Heart left ventricle (tissue), 16 donors: Measurements from ENCODE around the gene KRT73. TPM values are rescaled to one million over a fixed set of nuclear protein-coding genes. Genes with fewer than 3 reads are reported as not detected.

Experiments
- ATAC-seq, 4 donors: fragments of 200-7000 bp; cut with Tn5 transposase; one replicate each; pipeline ENCODE4 v1.9.1; 2020 to 2022; ENCODE audit warnings: moderate library complexity in 4 of 4, mild to moderate bottlenecking in 3 of 4, moderate number of reproducible peaks in 1 of 4
- DNase-seq, 5 donors: peaks; one replicate each; pipeline ENCODE4 v3.0.0-alpha.2; 2020
- H3K27ac ChIP-seq, 12 donors: fragments of 200-600 bp; sonication (generic) in 4 of 12; one replicate each; pipeline versions ENCODE4 v1.5.0 to v1.8.0; 2016 to 2022; ENCODE audit warnings: mild to moderate bottlenecking in 2 of 12
- H3K27me3 ChIP-seq, 9 donors: fragments of 200-600 bp; sonication (generic) in 2 of 9; one replicate each; pipeline versions ENCODE4 v1.5.1 to v1.8.0; 2016 to 2022; ENCODE audit warnings: mild to moderate bottlenecking in 3 of 9
- H3K36me3 ChIP-seq, 9 donors: fragments of 200-600 bp; sonication (generic) in 2 of 9; one replicate each; pipeline versions ENCODE4 v1.5.0 to v1.8.0; 2018 to 2022; ENCODE audit warnings: mild to moderate bottlenecking in 2 of 9
- H3K4me1 ChIP-seq, 12 donors: fragments of 200-600 bp; sonication (generic) in 4 of 12; one replicate each; pipeline versions ENCODE4 v1.5.0 to v1.8.0; 2016 to 2022; ENCODE audit warnings: mild to moderate bottlenecking in 3 of 12
- H3K4me3 ChIP-seq, 12 donors: fragments of 200-600 bp; sonication (generic) in 4 of 12; one replicate each; pipeline versions ENCODE4 v1.5.0 to v1.8.0; 2017 to 2022; ENCODE audit warnings: mild to moderate bottlenecking in 9 of 12, moderate library complexity in 4 of 12
- H3K9me3 ChIP-seq, 12 donors: fragments of 200-600 bp; sonication (generic) in 4 of 12; one replicate each; pipeline versions ENCODE4 v1.5.0 to v1.8.0; 2016 to 2022; ENCODE audit warnings: mild to moderate bottlenecking in 1 of 12
- POLR2A ChIP-seq, 2 donors: fragments of 450-650 bp; IDR thresholded peaks; one replicate each; pipeline ENCODE4 v1.6.1; 2017; ENCODE audit warnings: antibody characterized with exemption in 2 of 2, mild to moderate bottlenecking in 2 of 2, moderate library complexity in 2 of 2
- WGBS, 4 donors: extraction: QIAGEN DNeasy Blood & Tissue Kit in 2 of 4; methylation state at CpG; one replicate each; pipeline versions ENCODE4 v1.1.5 to v1.1.7; 2013 to 2018; 5-methylcytosine and 5-hydroxymethylcytosine counted together
- intact Hi-C, 10 donors: fragments of 100-400 bp; cut with DNase I; formaldehyde crosslinking; loops; one replicate each; pipeline versions ENCODE4 v1.11.1 to v1.14.2; 2022
- polyA plus RNA-seq, 2 donors: library from polyadenylated mRNA; stranded (reverse); fragments of 200-250 nt; gene quantifications; one replicate each; pipeline ENCODE4 v1.2.3, GENCODE V29; 2013
- total RNA-seq, 9 donors: library from RNA; depleted of rRNA in 2 of 9; stranded (reverse); fragments of >200 nt in 2 of 9; fragmentation: NEBNext Ultra II Directional in 3 of 9; extraction: Animal tissue kit (Norgen Biotek cat#: 25700) in 3 of 9; gene quantifications; one replicate each; pipeline versions ENCODE4 v1.1.0 to v1.2.4, GENCODE V29; 2016 to 2023
- TF ChIP-seq, protein P1 (sequence below), 12 donors: fragments of 200-600 bp; sonication (generic) in 4 of 12; IDR thresholded peaks; one replicate each; pipeline versions ENCODE4 v1.5.0 to v1.8.0; 2018 to 2022; ENCODE audit warnings: antibody characterized with exemption in 12 of 12, mild to moderate bottlenecking in 5 of 12
- donor health status: ischemic (EF 13 %, LVEDD 7.1; RV severe dilation, severe dysfunction).
- donor health status: healthy with polysubstance abuse.
- donor health status: DM: no; HTN: yes; CAD: no.
- donor health status: DM: no; HTN: no; CAD: no.
- donor health status: ischemic (EF 25% LVEDD 6.9; RV normal size, moderate dysfunction).
- donor health status: ischemic (EF 25% LVEDD 5.7; RV mildly dilated, moderate dysfunction).
- donor health status: healthy.
- donor health status: DM: yes; HTN: yes; CAD: no.
- donor health status: ischemic (EF 35%, LVEDD 5.7; RV mildly dilated, moderate dysfunction).
- donor health status: nonischemic (EF 11% LVEDD 7.7; RV severe dilation, severe dysfunction).
- donor health status: DM: yes; HTN: yes; CAD: no.
- donor health status: PGD.
- donor health status: ischemic (EF 29% LVEDD 5.4; RV normal size, mild dysfunction).
- donor health status: nonischemic (EF 23%, LVEDD 6.1; RV moderate dilation, normal function).

The KRT73 gene
- total and polyA plus RNA-seq, 11 donors: not detected

DNA sequence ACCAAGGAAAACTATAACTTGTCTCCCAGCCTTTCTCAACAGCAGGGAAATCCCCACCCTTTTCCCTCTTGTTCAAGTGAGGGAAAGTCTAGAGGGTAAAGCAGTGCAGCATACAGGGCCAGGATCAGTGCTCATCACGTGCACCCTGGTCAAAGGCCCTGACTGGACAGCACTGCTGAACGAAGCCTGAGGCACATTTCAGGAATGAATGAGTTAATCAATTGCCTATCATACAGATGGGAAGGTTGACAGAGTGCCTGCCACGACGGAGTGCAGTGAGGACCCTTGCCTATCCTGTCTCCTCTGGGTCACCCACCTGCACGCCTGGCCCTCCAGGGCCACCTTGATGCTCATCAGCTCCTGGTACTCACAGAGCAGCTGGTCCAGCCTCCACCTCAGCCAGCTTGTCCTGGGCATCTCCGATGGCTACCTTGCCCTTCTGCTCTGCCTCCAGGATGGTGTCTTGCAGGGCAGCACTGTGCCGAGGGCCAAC is 11.7 kb upstream of the KRT73 start:
- H3K27me3 ChIP-seq: peaks cover 0 to 13% (median 0%) of the 10 kb centered on the region in 9 donors
- DNase-seq: no peak
- no peak for ATAC-seq
- TF ChIP-seq POLR2A (IDR thresholded peaks at IDR 0.05): no peak
- TF ChIP-seq, protein P1, sequence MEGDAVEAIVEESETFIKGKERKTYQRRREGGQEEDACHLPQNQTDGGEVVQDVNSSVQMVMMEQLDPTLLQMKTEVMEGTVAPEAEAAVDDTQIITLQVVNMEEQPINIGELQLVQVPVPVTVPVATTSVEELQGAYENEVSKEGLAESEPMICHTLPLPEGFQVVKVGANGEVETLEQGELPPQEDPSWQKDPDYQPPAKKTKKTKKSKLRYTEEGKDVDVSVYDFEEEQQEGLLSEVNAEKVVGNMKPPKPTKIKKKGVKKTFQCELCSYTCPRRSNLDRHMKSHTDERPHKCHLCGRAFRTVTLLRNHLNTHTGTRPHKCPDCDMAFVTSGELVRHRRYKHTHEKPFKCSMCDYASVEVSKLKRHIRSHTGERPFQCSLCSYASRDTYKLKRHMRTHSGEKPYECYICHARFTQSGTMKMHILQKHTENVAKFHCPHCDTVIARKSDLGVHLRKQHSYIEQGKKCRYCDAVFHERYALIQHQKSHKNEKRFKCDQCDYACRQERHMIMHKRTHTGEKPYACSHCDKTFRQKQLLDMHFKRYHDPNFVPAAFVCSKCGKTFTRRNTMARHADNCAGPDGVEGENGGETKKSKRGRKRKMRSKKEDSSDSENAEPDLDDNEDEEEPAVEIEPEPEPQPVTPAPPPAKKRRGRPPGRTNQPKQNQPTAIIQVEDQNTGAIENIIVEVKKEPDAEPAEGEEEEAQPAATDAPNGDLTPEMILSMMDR (IDR thresholded peaks at IDR 0.05): no peak
- intact Hi-C loops: no loop called here
- H3K4me1 ChIP-seq: peaks cover 0 to 3% (median 0%) of the 10 kb centered on the region in 12 donors
- H3K4me3 ChIP-seq: no peak overlapping the region
- H3K9me3 ChIP-seq: no peaks in the 10 kb centered on the region
- WGBS, 4 donors: 74 to 85% (median 79%) methylated on average over 7 of the region's 7 CpGs
- H3K36me3 ChIP-seq: no peaks in the 10 kb centered on the region
- no peak overlapping the region for H3K27ac ChIP-seq

DNA sequence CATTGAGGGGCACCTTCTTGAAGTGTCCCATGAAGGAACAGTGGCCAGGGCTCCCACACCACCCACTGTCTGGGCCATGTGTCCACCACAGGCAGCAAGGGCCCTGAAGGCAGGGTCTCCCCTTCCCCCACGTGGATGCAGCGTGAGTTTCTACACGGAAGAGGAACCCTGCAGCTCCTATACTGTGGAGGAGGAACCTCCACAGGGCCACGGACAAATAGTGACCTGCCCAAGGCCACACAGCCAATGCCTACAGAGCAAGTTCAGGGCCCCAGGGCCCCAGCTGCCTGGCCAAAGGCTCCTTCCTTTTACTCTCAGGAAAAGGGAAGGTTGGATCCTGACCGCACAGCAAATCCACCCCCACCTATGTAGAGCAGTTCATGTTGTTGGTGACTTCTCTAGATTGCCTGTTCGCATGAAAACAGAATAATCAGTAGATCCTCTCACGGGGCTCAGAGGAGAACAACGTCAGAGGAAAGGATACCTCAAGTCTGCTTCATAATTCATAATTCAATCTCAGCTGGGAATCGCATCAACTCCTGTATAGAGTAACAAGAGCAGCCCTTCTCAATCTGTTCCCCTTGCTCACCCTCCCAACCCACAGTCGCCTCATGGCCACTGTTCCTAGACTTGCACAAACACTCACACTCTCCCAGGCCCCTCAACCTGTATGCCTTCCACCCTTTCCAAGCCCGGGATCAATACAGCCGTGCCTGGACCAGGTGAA is 11.1 kb upstream of the KRT73 start:
- Histone ChIP-seq H3K27ac (no peak overlapping the region), H3K36me3 (no peaks in the 10 kb centered on the region), H3K9me3 (no peaks in the 10 kb centered on the region), H3K27me3 (peaks cover 0 to 14% (median 0%) of the 10 kb centered on the region in 9 donors), H3K4me1 (peaks cover 0 to under 1% (median 0%) of the 10 kb centered on the region in 12 donors), H3K4me3 (no peak overlapping the region)
- TF ChIP-seq POLR2A (IDR thresholded peaks at IDR 0.05): no peak
- TF ChIP-seq, protein P1 (IDR thresholded peaks at IDR 0.05): no peak
- DNase-seq (no peak), ATAC-seq (no peak)
- intact Hi-C loops: no loop called here
- 81 to 88% (median 82%) methylated on average over 10 to 12 of the region's 12 CpGs for WGBS, 4 donors

DNA sequence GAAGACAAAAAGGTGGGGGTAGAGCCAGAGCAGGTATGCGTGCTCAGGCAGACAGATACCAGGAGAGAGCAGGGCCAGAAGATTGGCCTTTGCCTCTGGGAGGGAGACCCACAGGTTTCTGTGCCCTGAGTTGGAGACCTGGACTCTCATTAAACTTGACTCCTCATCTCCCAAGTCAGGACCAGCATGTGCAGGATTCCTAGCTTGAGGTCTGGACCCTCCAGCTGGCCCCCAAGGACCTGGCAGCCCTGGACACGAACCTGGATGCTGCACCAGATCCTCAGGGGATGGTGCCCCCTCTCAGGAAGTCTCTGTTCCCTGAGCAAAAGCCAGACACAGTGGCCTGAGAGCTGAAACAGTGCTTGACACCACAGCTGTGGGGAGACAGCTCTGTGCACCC is 10.5 kb upstream of the KRT73 start:
- no peak overlapping the region for H3K4me3 ChIP-seq
- H3K27ac ChIP-seq: no peak overlapping the region
- no peaks in the 10 kb centered on the region for H3K4me1 ChIP-seq
- 56 to 81% (median 72%) methylated on average over 2 of the region's 2 CpGs for WGBS, 4 donors
- DNase-seq (no peak), ATAC-seq (no peak)
- no peaks in the 10 kb centered on the region for H3K36me3 ChIP-seq
- peaks cover 0 to 4% (median 0%) of the 10 kb centered on the region in 12 donors for H3K9me3 ChIP-seq
- peaks cover 0 to 16% (median 0%) of the 10 kb centered on the region in 9 donors for H3K27me3 ChIP-seq
- no peak for TF ChIP-seq POLR2A (IDR thresholded peaks at IDR 0.05)
- TF ChIP-seq, protein P1 (IDR thresholded peaks at IDR 0.05): no peak
- intact Hi-C loops: no loop called here

DNA sequence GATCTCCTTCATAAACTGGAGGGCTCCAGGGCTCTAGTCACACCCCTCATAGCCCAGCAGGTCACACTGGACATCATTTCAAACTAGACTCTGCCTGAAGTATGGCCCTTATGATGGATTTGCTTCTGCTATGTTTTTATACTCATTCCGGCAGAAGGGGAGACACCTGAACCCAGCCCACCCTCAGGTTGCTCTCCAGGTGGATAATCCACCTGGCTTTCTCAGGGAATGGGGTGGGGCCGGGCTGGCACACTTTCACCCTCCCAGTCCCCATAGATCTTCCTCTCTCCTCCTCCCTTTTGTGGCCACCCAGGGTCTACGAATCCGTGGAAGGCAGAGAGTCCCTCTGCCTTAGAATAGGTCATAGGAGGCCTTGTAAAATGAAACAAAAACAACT is 9.8 kb upstream of the KRT73 start:
- Histone ChIP-seq H3K4me3 (no peak overlapping the region), H3K27me3 (peaks cover 0 to 16% (median 0%) of the 10 kb centered on the region in 9 donors), H3K27ac (no peak overlapping the region), H3K4me1 (no peaks in the 10 kb centered on the region), H3K36me3 (no peaks in the 10 kb centered on the region), H3K9me3 (peaks cover 0 to 8% (median 0%) of the 10 kb centered on the region in 12 donors)
- 75 to 87% (median 81%) methylated on average over 4 of the region's 4 CpGs for WGBS, 4 donors
- ATAC-seq (no peak), DNase-seq (no peak)
- TF ChIP-seq POLR2A (IDR thresholded peaks at IDR 0.05): no peak
- TF ChIP-seq, protein P1 (IDR thresholded peaks at IDR 0.05): no peak
- intact Hi-C loops: no loop called here
